HG02623 (cell line): Measurements from ENCODE around the gene PCSK5.
A peak's percentile ranks its signal among the peaks of the same experiment; 100 is the strongest.
"Not testable (repeated sequence)": the region's sequence is repeated elsewhere in the genome, so short reads cannot be mapped to it uniquely, and the experiment has no call there.

Experiments
- ATAC-seq: cut with Tn5 transposase; IDR thresholded peaks from one replicate; pipeline ENCODE4 v1.9.1; 2021; ENCODE audit warnings: moderate library complexity; ENCODE audit not compliant: unreplicated experiment

PCSK5 gene

GRCh38 chr9:75889577-75889976 is 896 bp upstream of the PCSK5 start:
- ATAC-seq = no peak

GRCh38 chr9:75889977-75890471 is 449 bp upstream of the PCSK5 start:
- peak; percentile 4 for ATAC-seq

DNA sequence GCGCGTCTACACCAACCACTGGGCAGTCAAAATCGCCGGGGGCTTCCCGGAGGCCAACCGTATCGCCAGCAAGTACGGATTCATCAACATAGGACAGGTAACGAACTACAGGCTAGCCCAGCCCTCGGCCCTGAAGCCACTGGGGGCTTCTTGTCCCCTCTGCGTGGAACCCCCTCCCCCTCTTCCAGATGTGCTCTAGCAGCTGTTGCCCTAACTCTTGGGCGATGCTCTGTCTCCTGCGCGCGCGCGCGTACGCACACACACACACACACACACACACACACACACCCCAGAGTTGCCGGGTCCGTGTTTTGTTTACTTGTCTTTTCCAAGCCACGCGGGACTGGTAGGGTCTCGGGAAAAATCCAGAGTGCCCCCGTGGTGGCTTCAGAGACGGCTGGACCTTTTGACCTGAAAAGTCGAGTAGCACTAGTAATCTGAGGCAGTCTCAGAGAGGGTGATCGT is 836 bp downstream of the PCSK5 start:
- ATAC-seq = no peak

- no peak for ATAC-seq
Observed at GRCh38 chr9:75891771-75892215, 1.3 kb downstream of the PCSK5 start.

DNA sequence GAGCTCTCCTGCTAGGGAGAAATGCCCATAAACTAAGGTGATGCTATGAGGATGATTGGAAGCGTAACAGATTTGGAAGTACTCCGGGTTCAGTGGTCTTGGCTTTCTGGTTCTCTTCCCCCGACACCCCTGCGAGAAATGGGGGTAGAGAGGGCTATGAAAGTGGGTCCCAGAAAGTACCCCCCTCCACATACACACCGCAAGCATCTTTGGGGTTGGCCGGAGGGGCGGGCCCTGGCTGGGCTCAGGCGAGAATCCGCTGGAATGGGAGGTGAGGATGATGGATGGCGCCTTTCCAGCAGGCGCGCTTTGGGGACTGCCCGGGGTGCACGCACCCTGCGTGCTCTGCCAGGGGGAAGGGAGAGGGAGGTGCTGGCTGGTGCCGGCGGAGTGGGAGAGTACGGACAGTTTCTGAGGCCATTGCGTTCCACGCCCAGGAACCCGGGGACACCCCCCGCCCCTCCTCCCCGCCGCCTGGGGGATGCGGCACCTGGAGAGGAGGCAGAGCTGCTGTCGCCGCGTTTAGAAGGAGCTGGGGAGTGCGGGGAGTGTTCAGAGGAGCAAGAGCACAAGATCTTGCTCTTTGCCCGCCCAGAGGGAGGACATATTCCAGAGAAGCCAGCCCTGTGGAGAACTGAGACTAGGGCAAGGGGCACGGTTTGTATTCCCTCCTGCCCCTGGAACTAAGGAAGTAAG is 1.9 kb downstream of the PCSK5 start:
- no peak for ATAC-seq

GRCh38 chr9:75893106-75893505 is 2.6 kb downstream of the PCSK5 start:
- no peak for ATAC-seq

DNA sequence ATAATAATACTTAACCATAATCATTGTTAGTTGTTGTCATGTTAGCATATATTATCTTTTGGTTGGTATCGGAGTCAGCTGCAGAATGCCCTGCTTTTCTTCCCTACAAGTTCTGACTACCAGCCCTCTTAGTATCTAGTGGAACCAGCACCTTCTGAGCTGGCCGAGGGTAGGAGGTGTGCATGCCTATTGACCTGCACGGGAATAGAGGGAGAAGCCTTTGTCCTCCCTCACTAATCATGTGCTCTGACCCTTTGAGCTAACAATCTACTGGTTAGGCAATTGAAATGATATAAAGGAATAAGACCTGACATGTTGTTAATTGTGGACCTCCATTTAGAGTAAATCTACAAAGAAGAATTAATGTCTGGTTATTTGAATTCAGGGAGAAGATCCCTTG is 4.1 kb downstream of the PCSK5 start:
- no peak for ATAC-seq

DNA sequence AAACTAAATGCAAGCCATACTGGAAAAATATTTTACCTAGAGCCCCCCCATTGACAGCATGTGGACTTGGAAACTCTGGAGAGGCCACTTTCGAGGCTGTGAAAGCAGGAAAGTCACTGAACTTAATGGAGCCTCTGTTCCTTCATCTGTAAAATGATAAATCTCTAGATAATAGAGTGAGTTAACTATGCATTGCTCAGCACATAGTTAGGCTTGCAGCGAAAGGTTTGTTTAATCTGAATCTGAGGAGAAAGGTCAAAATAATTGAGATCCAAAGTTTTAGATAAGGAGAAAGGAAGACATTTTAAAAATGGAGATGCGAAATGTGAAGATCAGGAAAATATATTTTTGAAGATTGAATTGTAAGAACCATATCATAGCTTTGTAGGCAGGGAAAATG is 4.6 kb downstream of the PCSK5 start:
- no peak for ATAC-seq

GRCh38 chr9:75896193-75896592 is 5.7 kb downstream of the PCSK5 start:
- no peak for ATAC-seq

DNA sequence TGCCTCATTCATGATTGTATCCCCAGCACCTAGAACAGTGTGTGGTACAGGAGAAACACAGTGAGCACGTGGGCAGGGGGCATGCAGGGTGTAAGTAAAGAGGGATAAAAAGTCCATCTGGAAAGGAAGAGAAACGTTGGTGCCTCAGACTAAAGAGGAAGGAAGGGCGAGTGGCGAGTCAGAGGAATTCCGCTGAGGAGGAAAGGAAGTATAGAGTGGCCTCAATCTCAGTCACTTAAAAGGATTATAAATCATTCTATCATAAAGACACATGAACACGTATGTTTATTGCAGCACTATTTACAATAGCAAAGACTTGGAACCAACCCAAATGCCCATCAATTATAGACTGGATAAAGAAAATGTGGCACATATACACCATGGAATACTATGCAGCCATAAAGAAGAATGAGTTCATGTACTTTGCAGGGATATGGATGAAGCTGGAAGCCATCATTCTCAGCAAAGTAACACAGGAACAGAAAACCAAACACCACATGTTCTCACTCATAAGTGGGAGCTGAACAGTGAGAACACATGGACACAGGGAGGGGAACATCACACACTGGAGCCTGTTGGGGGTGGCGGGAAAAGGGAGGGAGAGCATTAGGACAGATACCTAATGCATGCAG is 10.5 kb downstream of the PCSK5 start:
- ATAC-seq = not testable (repeated sequence)

GRCh38 chr9:75903785-75904360 is 13.4 kb downstream of the PCSK5 start:
- no peak for ATAC-seq

- no peak for ATAC-seq
Observed at GRCh38 chr9:75904364-75904763, 13.9 kb downstream of the PCSK5 start.

DNA sequence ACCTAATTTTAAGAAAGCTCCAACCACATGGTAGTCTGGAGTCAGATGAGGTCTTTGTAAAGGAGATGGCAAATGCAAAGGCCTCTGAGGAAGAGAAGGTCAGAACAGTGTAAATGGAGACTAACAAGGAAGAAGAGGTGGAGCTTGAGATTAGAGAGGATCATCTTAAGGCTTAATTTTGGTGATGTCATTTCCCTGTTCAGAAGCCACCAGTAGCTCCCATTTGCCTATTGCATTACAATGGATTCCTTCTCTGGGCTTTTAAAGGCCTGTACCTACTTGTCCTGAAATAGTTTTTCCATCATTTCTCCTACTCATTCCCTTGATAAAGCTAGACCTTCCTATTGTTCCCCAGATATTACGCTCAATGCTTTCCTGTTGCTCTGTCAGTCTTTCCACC is 16.1 kb downstream of the PCSK5 start:
- ATAC-seq = no peak

DNA sequence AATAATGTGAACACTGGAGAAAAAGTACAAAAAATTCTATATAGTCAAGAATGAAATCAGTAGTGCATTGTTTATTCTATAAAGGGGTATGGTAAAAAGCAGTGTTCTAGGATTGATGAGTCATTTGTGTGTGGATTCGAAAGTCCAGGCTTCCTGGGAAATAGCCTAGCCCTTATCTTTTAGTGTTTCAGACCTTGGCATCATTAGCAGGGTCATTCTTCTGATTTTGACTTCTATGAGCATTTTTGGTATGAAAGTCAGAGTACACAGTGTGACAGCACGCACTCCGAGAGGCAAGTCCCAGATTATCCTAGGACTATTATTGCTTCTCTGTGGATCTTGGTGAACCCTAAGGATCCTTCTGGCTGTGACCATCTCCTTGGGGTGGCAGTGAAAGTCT is 16.9 kb downstream of the PCSK5 start:
- no peak for ATAC-seq

DNA sequence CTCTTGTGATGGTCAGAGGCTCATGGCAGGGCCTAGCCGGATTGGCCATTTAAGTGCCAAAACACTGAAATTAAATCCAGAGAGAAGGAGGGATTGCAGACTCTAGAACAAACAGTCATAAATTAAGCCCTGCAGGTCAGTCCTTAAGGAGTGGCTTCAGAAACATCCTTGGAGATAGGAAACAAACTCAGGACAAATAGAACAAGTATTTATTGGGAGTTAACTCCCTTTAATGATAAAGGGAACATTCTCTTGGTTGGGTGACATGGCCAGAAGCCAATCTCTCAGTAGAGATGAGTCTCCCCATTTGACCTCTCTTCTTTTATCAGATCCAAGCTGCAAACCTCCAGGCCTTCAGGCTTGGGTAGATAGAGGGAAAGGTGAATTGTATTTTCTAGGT is 17.4 kb downstream of the PCSK5 start:
- ATAC-seq = no peak

- ATAC-seq = no peak
Observed at GRCh38 chr9:75909776-75910175, 19.3 kb downstream of the PCSK5 start.

- ATAC-seq = no peak
Observed at GRCh38 chr9:75910731-75911130, 20.3 kb downstream of the PCSK5 start.

DNA sequence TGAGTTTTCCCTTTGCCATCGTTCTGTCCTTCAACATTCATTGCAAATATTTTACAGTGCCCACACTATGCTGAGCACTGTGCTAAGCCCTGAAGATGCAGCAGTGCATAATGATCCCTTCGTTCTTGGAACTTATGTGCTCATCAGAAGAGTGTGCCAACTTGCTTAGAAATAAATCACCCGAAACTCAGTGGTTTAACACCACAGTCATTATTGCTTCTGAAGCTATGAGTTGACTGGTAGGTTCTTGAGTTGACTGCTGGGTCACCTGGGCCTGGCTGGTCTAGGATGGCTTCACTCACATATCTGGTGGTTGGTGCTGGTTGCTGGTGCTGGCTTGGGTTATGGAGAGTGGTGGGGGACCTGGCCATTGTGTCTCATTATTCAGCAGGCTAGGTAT is 20.9 kb downstream of the PCSK5 start:
- ATAC-seq = no peak

DNA sequence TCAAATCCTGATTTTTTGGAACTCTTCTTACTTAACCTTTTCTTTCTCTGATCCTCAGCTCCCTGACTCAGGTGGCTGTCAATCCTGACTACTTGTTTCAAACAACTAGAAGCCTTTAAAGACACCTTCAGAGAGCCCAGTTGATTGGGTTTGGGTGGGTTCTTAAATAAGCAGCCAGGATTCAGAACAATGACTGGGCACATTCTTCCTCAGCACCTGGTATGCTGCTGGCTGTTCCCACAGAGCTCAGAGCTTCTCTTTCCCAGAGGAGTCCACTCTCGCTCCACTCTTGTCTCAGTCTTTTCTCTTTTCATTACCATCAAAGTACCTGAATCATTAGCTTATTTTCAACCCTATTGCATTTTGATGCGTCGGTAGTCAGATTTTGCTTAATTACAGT is 22.5 kb downstream of the PCSK5 start:
- ATAC-seq = no peak

DNA sequence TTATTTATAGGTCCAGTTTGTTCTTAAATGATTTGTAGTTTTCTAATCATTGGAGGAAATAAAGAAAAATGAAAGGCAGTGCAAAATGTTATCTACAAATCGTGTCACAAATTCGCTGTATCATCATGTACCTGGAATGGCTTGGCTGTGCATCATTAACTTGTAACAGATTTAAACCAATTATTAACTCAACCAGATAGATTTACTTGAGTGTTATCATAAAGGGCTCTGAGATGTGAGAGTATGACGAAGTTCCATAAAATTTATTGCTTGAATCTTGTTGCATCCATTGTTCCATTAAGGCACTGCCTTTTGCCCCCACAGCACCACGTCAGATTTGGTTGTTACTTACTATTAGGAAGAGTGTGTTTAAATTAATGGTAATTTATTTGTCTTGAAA is 23.5 kb downstream of the PCSK5 start:
- no peak for ATAC-seq

GRCh38 chr9:75914883-75915452 is 24.5 kb downstream of the PCSK5 start:
- no peak for ATAC-seq

GRCh38 chr9:75918154-75918553 is 27.7 kb downstream of the PCSK5 start:
- ATAC-seq = no peak
